ENCODE data around the gene SLC17A2. TPM values are rescaled to one million over a fixed set of nuclear protein-coding genes. Genes with fewer than 3 reads are reported as not detected.

Gene SLC17A2
- polyA plus RNA-seq, 3 donors, result 0.43 to 1.0 (median 0.74) TPM

Other genes with a start within 250 kb of the SLC17A2 start
- gene SLC17A4, start 175.9 kb downstream of the SLC17A2 start, polyA plus RNA-seq (ENCODE audit: insufficient read length in 3 of 3), result 1 to 10 TPM; 1.4 to 2.7 (median 2.2) TPM
- gene SLC17A1, start 98.6 kb downstream of the SLC17A2 start, polyA plus RNA-seq (ENCODE audit: insufficient read length in 3 of 3), result 10 to 100 TPM; 24.6 to 36.0 (median 32.8) TPM
- gene SLC17A3, start 56.4 kb downstream of the SLC17A2 start, polyA plus RNA-seq (ENCODE audit: insufficient read length in 3 of 3), result 1 to 10 TPM in 1 of 3 donors, under 1 TPM in 2; 0.47 to 1.2 (median 0.95) TPM
- 10 to 100 TPM in 2 of 3 donors, 1 to 10 TPM in 1; 9.2 to 16.7 (median 11.9) TPM for gene TRIM38, start 32.1 kb upstream of the SLC17A2 start, polyA plus RNA-seq (ENCODE audit: insufficient read length in 3 of 3)
- gene HFE, start 156.7 kb upstream of the SLC17A2 start, polyA plus RNA-seq (ENCODE audit: insufficient read length in 3 of 3), result 1 to 10 TPM; 5.4 to 9.4 (median 6.3) TPM